Measurements from ENCODE around the gene COPZ2.

- TF ChIP-seq CTCF (IDR thresholded peaks at IDR 0.05; ENCODE audit: borderline replicate concordance, extremely low read depth, low read length, poor library complexity, severe bottlenecking): no peak
- no peak for TF ChIP-seq EZH2 (IDR thresholded peaks at IDR 0.05; ENCODE audit: borderline replicate concordance, low read depth, low read length, severe bottlenecking)
Observed at GRCh38 chr17:48066656-48067055, 29.1 kb upstream of the COPZ2 start.

All from DND-41 (cell line).